ENCODE results near the gene TMEM37. TPM values are rescaled to one million over a fixed set of nuclear protein-coding genes. Genes with fewer than 3 reads are reported as not detected.

TMEM37 gene
- total and polyA plus RNA-seq, 9 of the 15 experiments (the other 6 are each of a cell fraction or from before 2014, with no cell fraction given), result 0.03 to 0.64 (median 0.31) TPM; not detected in 1

GRCh38 chr2:119475857-119476244, 44.2 kb downstream of the TMEM37 start:
- no peaks in the 10 kb centered on the region; the same call in 1 of the 2 replicates for H4K20me1 ChIP-seq (replicated peaks; ENCODE audit: control insufficient read depth, insufficient read depth, low read length)
- no peaks in the 10 kb centered on the region for H3K79me2 ChIP-seq (ENCODE audit: control insufficient read depth, insufficient read depth, low read length)
- no peaks in the 10 kb centered on the region for H3K36me3 ChIP-seq (ENCODE audit: control insufficient read depth, insufficient read depth, low read length)
- peaks cover 5 to 56% of the 10 kb centered on the region in 2 experiments; a peak in 4 of 5 replicates for H3K27me3 ChIP-seq (ENCODE audit: control insufficient read depth in 2 of 2, insufficient read depth in 2 of 2, low read length in 2 of 2)
- H3K4me1 ChIP-seq (replicated peaks in 1 of 2; ENCODE audit: control insufficient read depth in 2 of 2, insufficient read depth in 2 of 2, low read length in 2 of 2), result peaks cover 4% of the 10 kb centered on the region in 2 experiments; a peak in 3 of 5 replicates
- in situ Hi-C loops (cut with MboI), result no loop called here
- FAIRE-seq, result no peak
- H2AFZ ChIP-seq (ENCODE audit: low read depth, low read length), result no peak overlapping the region
- intact Hi-C loops (cut with micrococcal nuclease), result loop anchor here (1.0 to 10.0 kb wide), 4 partner anchors 69 to 451 kb away; no protein-coding TSS in a partner anchor
- no peak overlapping the region for H3K9ac ChIP-seq (ENCODE audit: insufficient read depth in 1 of 2, low read depth in 2 of 2, low read length in 2 of 2)
- CTCF ChIA-PET (ENCODE audit: low intra/inter-chr PET ratio), result interaction anchor here (1.5 to 4.0 kb wide), 3 partner anchors 68 to 257 kb away, joined by 6 to 56 read pairs (median 8); no protein-coding TSS in a partner anchor
- POLR2A ChIA-PET, result interaction anchor here (0.5 to 0.6 kb wide), 2 partner anchors 10 to 61 kb away, joined by 3 to 5 read pairs; no protein-coding TSS in a partner anchor
- no peak for DNase-seq (ENCODE audit: extremely low read depth in 1 of 4, low spot score in 3 of 4)
- 41% methylated on average over 6 of the region's 6 CpGs for WGBS (ENCODE audit: insufficient coverage, low coverage, missing lambda C conversion rate)
- no TSS peak for BruUV-seq (replicated peaks)
- H3K9me3 ChIP-seq (replicated peaks; ENCODE audit: control insufficient read depth, insufficient read depth, low read depth, low read length), result no peaks in the 10 kb centered on the region
- no peak overlapping the region for H3K27ac ChIP-seq (ENCODE audit: extremely low read depth, low read depth, low read length)
- H3K4me3 ChIP-seq, result no peak overlapping the region
- H3K4me2 ChIP-seq (ENCODE audit: insufficient read depth, low read length), result no peak overlapping the region
- no peak for ATAC-seq
- no peaks in the 10 kb centered on the region for H3K9me1 ChIP-seq (ENCODE audit: control insufficient read depth, insufficient read depth, low read length)
- TF ChIP-seq SFPQ (IDR thresholded peaks at IDR 0.05; ENCODE audit: low read depth, low read length), result no peak
- no peak for TF ChIP-seq TSC22D4 (tag; IDR thresholded peaks at IDR 0.05)
- no peak for TF ChIP-seq IRF9 (tag; IDR thresholded peaks at IDR 0.05)
- TF ChIP-seq ZNF609 (CRISPR knock-in tag; IDR thresholded peaks at IDR 0.05; ENCODE audit: borderline replicate concordance), result no peak
- TF ChIP-seq ZNF212 (CRISPR knock-in tag; IDR thresholded peaks at IDR 0.05), result no peak
- TF ChIP-seq MEIS2 (IDR thresholded peaks at IDR 0.05; ENCODE audit: partially characterized antibody), result no peak
- no peak for TF ChIP-seq ZBTB34 (CRISPR knock-in tag; IDR thresholded peaks at IDR 0.05)
- TF ChIP-seq JUNB (CRISPR knock-in tag; conservative IDR thresholded peaks at IDR 0.05), result no peak
- TF ChIP-seq RNF219 (CRISPR knock-in tag; IDR thresholded peaks at IDR 0.05), result no peak

Measured in K562 (cell line).